SU-DHL-6 (cell line): ENCODE measurements around the gene HELZ.

ENCODE experiments used
- H2AFZ ChIP-seq: fragments of 200-600 bp; sonication (generic); 2 replicates; pipeline ENCODE4 v1.6.1; 2014; ENCODE audit warnings: low read depth, mild to moderate bottlenecking, moderate library complexity, mixed read lengths, antibody characterized with exemption, low read length; ENCODE audit not compliant: severe bottlenecking
- H3F3A ChIP-seq: fragments of 200-600 bp; shearing (Covaris generic); 2 replicates; pipeline ENCODE4 v1.6.0; 2016; ENCODE audit warnings: antibody characterized with exemption, mild to moderate bottlenecking; ENCODE audit not compliant: insufficient read depth
- H3K27ac ChIP-seq: fragments of 200-600 bp; sonication (generic); 2 replicates; pipeline ENCODE4 v1.5.1; 2016; ENCODE audit warnings: low read depth, mild to moderate bottlenecking, low read length, moderate library complexity, mixed read lengths
- H3K27me3 ChIP-seq: fragments of 200-600 bp; sonication (generic), shearing (Covaris generic); 2 replicates; pipeline ENCODE4 v1.6.0; 2014; ENCODE audit warnings: mild to moderate bottlenecking, low read length
- H3K36me3 ChIP-seq: fragments of 200-600 bp; sonication (generic); 2 replicates; pipeline ENCODE4 v1.6.1; 2014; ENCODE audit warnings: mild to moderate bottlenecking, low read length, mixed read lengths
- H3K4me2 ChIP-seq: fragments of 300-600, 200-600 bp; shearing (Covaris generic), sonication (generic); 2 replicates; pipeline ENCODE4 v1.6.0; 2014; ENCODE audit warnings: low read length, low read depth, mild to moderate bottlenecking; ENCODE audit not compliant: poor library complexity, severe bottlenecking
- H3K4me3 ChIP-seq: fragments of 200-600 bp; sonication (generic); 2 replicates; pipeline ENCODE4 v1.5.1; 2014; ENCODE audit warnings: antibody characterized with exemption, low read length, mild to moderate bottlenecking, mixed read lengths; ENCODE audit not compliant: insufficient read depth, poor library complexity, severe bottlenecking
- H3K79me2 ChIP-seq: fragments of 200-600 bp; sonication (generic); 2 replicates; pipeline ENCODE4 v1.6.1; 2014; ENCODE audit warnings: mild to moderate bottlenecking, low read length, moderate library complexity; ENCODE audit not compliant: insufficient read depth
- H3K9ac ChIP-seq: fragments of 200-600 bp; sonication (generic); 2 replicates; pipeline ENCODE4 v1.7.0; 2014; ENCODE audit warnings: mild to moderate bottlenecking, low read length
- H3K9me2 ChIP-seq: fragments of 200-600 bp; sonication (generic); replicated peaks from 2 replicates; pipeline ENCODE4 v1.6.1; 2014; ENCODE audit warnings: low read length; ENCODE audit not compliant: insufficient read depth
- H3K9me3 ChIP-seq: fragments of 200-600 bp; sonication (generic); 2 replicates; pipeline ENCODE4 v1.6.1; 2014; ENCODE audit warnings: low read length, mixed read lengths; ENCODE audit not compliant: insufficient read depth
- H4K20me1 ChIP-seq: fragments of 200-600 bp; sonication (generic); 2 replicates; pipeline ENCODE4 v1.6.1; 2014; ENCODE audit warnings: low read depth, mild to moderate bottlenecking, antibody characterized with exemption, low read length, moderate library complexity, mixed read lengths
- EZH2phosphoT487 ChIP-seq: fragments of 200-600 bp; sonication (generic), shearing (Covaris generic); conservative IDR thresholded peaks from 2 replicates; pipeline ENCODE4 v1.6.1; 2018; ENCODE audit warnings: mild to moderate bottlenecking, antibody characterized with exemption, low read length, moderate library complexity, mixed read lengths
- TF ChIP-seq, protein P1 (sequence below): fragments of 200-600 bp; sonication (generic); IDR thresholded peaks from one replicate; pipeline ENCODE4 v1.5.1; 2017; ENCODE audit warnings: antibody characterized with exemption, mild to moderate bottlenecking, low read length, moderate library complexity; ENCODE audit not compliant: insufficient read depth, poor library complexity, severe bottlenecking

Gene HELZ

GRCh38 chr17:67223924-67224323 is 21.1 kb downstream of the HELZ start:
- H3K4me3 ChIP-seq = no peak overlapping the region
- H3K27ac ChIP-seq = no peak overlapping the region
- TF ChIP-seq EZH2phosphoT487 = no peak
- TF ChIP-seq, protein P1, sequence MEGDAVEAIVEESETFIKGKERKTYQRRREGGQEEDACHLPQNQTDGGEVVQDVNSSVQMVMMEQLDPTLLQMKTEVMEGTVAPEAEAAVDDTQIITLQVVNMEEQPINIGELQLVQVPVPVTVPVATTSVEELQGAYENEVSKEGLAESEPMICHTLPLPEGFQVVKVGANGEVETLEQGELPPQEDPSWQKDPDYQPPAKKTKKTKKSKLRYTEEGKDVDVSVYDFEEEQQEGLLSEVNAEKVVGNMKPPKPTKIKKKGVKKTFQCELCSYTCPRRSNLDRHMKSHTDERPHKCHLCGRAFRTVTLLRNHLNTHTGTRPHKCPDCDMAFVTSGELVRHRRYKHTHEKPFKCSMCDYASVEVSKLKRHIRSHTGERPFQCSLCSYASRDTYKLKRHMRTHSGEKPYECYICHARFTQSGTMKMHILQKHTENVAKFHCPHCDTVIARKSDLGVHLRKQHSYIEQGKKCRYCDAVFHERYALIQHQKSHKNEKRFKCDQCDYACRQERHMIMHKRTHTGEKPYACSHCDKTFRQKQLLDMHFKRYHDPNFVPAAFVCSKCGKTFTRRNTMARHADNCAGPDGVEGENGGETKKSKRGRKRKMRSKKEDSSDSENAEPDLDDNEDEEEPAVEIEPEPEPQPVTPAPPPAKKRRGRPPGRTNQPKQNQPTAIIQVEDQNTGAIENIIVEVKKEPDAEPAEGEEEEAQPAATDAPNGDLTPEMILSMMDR = no peak
- H3K4me2 ChIP-seq = no peak overlapping the region
- no peaks in the 10 kb centered on the region for H3K9me2 ChIP-seq
- no peak overlapping the region for H3K9ac ChIP-seq
- peaks cover 3% of the 10 kb centered on the region; the same call in 1 of the 2 replicates for H3F3A ChIP-seq
- no peaks in the 10 kb centered on the region for H3K9me3 ChIP-seq
- peaks cover 83% of the 10 kb centered on the region for H3K79me2 ChIP-seq
- no peaks in the 10 kb centered on the region for H3K27me3 ChIP-seq
- no peaks in the 10 kb centered on the region for H3K36me3 ChIP-seq
- H4K20me1 ChIP-seq = no peaks in the 10 kb centered on the region
- no peak overlapping the region for H2AFZ ChIP-seq

- no peak for TF ChIP-seq EZH2phosphoT487
- TF ChIP-seq, protein P1 = peak; percentile 20
- peaks cover 5% of the 10 kb centered on the region; the same call in 1 of the 2 replicates for H3K36me3 ChIP-seq
- H3K4me3 ChIP-seq = no peak overlapping the region
- H3K79me2 ChIP-seq = peaks cover 65% of the 10 kb centered on the region
- H3K4me2 ChIP-seq = no peak overlapping the region
- no peaks in the 10 kb centered on the region for H4K20me1 ChIP-seq
- no peaks in the 10 kb centered on the region for H3K9me3 ChIP-seq
- H3K27me3 ChIP-seq = no peaks in the 10 kb centered on the region
- no peak overlapping the region for H3K27ac ChIP-seq
- H3K9ac ChIP-seq = no peak overlapping the region
- no peak overlapping the region for H2AFZ ChIP-seq
- no peaks in the 10 kb centered on the region for H3F3A ChIP-seq
- H3K9me2 ChIP-seq = no peaks in the 10 kb centered on the region
Observed at GRCh38 chr17:67221062-67221998, 23.7 kb downstream of the HELZ start.

GRCh38 chr17:67218385-67218950 is 26.5 kb downstream of the HELZ start:
- TF ChIP-seq, protein P1 = no peak
- no peak for TF ChIP-seq EZH2phosphoT487
- no peak overlapping the region for H3K4me2 ChIP-seq
- H3K4me3 ChIP-seq = no peak overlapping the region
- H3K79me2 ChIP-seq = peaks cover 38% of the 10 kb centered on the region
- no peaks in the 10 kb centered on the region for H4K20me1 ChIP-seq
- no peaks in the 10 kb centered on the region for H3K9me3 ChIP-seq
- H3K9ac ChIP-seq = no peak overlapping the region
- no peak overlapping the region for H3K27ac ChIP-seq
- H2AFZ ChIP-seq = no peak overlapping the region
- H3F3A ChIP-seq = 0 out of 2 replicates have a peak, but pooled peaks cover 3% of the 10 kb centered on the region
- H3K27me3 ChIP-seq = no peaks in the 10 kb centered on the region
- H3K36me3 ChIP-seq = peaks cover 5% of the 10 kb centered on the region; the same call in 1 of the 2 replicates
- H3K9me2 ChIP-seq = no peaks in the 10 kb centered on the region
